Cerebellar nuclear complex (tissue), 1 donor: ENCODE data around the gene CYP4A11.
"Not testable (repeated sequence)": the region's sequence is repeated elsewhere in the genome, so short reads cannot be mapped to it uniquely, and the experiment has no call there.

ENCODE experiments used
- DNase-seq, 2 experiments: peaks; one replicate each; lab custom pipeline; 2025; lab: John Stamatoyannopoulos, UW

Gene CYP4A11, protein sequence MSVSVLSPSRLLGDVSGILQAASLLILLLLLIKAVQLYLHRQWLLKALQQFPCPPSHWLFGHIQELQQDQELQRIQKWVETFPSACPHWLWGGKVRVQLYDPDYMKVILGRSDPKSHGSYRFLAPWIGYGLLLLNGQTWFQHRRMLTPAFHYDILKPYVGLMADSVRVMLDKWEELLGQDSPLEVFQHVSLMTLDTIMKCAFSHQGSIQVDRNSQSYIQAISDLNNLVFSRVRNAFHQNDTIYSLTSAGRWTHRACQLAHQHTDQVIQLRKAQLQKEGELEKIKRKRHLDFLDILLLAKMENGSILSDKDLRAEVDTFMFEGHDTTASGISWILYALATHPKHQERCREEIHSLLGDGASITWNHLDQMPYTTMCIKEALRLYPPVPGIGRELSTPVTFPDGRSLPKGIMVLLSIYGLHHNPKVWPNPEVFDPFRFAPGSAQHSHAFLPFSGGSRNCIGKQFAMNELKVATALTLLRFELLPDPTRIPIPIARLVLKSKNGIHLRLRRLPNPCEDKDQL

GRCh38 chr1:46941135-46941694 is at the start of gene CYP4A11:
TSS of gene CYP4A11 (minus strand) at chr1:46941476. CDS start at chr1:46941433, 43 bp downstream.
- DNase-seq: no peak

DNA sequence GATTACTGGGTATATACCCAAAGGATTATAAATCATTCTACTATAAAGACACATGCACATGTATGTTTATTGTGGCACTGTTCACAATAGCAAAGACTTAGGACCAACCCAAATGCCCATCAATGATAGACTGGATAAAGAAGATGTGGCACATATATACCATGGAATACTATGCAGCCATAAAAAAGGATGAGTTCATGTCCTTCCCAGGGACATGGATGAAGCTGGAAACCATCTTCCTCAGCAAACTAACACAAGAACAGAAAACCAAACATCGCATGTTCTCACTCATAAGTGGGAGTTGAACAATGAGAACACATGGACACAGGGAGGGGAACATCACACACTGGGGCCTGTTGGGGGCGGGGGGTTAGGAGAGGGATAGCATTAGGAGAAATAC is 49.3 kb upstream of the CYP4A11 start:
- DNase-seq: not testable (repeated sequence)

GRCh38 chr1:46983830-46984586 is 42.7 kb upstream of the CYP4A11 start:
- no peak for DNase-seq

DNA sequence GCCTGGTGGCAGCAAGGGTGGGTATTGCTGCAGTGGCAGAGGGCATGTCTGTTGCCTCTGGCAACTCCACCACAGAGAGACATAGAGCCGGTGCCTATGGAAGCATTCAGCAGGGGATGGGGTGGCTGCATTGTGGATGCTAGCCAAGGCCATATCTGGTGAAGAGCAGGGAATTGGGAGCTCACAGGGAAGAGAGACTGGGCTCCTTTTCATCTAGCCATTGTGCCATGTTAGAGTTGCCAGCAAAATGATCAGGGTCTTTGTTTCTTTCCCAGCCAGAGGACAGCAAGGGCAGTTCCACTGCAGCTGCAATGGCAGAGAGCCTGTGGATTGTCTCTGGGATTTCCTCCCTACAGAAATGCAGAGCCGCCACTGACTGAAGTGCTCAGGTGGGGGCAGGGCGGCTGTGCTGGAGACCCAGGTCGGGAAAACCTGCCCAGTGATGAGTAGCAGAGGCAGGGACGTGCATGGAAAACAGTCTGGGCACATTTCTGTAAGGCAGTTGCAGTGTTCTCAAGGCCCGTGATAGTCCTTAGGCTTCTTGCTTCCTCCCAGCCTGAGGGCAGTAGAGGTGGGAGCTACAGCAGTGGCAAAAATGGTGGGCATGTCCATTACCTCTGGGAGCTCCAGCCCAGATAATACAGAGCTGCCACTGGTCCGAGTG is 42.0 kb upstream of the CYP4A11 start:
- DNase-seq: no peak

DNA sequence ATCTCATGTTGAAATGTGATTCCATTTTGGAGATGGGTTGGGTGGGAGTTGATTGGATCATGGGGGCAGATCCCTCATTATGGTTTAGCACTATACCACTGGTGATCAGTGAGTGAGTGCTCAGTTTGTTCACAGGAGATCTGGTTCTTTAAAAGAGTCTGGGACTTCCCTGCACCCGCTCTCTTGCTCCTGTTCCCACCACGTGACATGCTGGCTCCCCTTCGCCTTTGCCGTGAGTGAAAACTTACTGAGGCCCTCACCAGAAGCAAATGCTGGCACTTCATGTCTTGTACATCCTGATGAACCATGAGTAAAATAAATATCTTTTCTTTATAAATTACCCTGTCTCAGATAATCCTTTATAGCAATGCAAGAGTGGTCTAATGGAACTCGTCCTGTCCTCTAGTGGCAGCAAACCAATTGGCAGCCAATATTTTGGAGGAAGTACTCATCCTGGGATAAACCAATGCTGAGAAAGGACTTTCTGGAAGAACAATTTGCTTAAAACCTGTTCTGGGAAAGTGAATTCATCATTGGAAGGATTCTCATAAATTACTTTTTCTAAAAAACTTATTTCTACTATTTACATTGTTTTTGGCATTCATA is 27.8 kb upstream of the CYP4A11 start:
- no peak for DNase-seq

GRCh38 chr1:46962272-46962671 is 21.0 kb upstream of the CYP4A11 start:
- DNase-seq: not testable (repeated sequence)

- no peak for DNase-seq
Observed at GRCh38 chr1:46961066-46961758, 19.9 kb upstream of the CYP4A11 start.

- DNase-seq: no peak
Observed at GRCh38 chr1:46960250-46960649, 19.0 kb upstream of the CYP4A11 start.

GRCh38 chr1:46955116-46955515 is 13.8 kb upstream of the CYP4A11 start:
- not testable (repeated sequence) for DNase-seq

- not testable (repeated sequence) for DNase-seq
Observed at GRCh38 chr1:46953847-46954246, 12.6 kb upstream of the CYP4A11 start.

DNA sequence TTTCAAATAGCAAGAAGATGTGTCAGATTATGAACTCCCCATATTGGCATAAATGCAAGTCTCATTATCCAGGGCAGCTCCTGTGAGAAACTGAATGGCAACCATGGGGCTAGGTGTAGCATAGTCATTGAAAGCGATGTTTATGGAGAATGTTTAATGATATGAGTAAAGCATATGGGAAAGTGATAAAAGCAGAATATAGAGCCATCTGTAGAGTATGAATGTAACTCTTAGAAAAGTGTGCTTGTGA is 8.1 kb upstream of the CYP4A11 start:
- DNase-seq: not testable (repeated sequence)

GRCh38 chr1:46948629-46949416 is 7.5 kb upstream of the CYP4A11 start:
- DNase-seq: no peak

GRCh38 chr1:46947706-46948105 is 6.4 kb upstream of the CYP4A11 start:
- not testable (repeated sequence) for DNase-seq

- no peak for DNase-seq
Observed at GRCh38 chr1:46942086-46942485, 810 bp upstream of the CYP4A11 start.

GRCh38 chr1:46940307-46940706 is 969 bp downstream of the CYP4A11 start:
- DNase-seq: no peak

- DNase-seq: no peak
Observed at GRCh38 chr1:46937270-46937669, 4.0 kb downstream of the CYP4A11 start.

DNA sequence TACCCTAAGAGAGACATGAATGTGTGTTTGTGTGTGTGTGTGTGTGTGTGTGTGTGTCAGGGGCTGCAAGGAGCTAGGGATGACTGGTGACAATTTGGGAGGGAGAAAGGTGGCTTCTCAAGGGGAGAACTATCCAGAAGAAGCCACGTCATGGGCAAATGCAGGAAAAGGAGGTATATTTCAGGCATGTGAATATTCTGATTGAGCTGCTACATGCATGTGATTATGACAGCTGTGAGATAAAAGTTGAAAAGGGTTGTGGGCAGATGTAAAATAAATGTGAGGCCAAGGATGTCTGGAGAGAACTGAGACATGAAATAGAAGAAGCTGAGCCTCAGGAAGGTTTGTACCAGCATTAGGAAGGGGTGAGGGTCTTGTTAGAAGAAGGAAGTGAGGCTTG is 4.5 kb downstream of the CYP4A11 start:
- no peak for DNase-seq

DNA sequence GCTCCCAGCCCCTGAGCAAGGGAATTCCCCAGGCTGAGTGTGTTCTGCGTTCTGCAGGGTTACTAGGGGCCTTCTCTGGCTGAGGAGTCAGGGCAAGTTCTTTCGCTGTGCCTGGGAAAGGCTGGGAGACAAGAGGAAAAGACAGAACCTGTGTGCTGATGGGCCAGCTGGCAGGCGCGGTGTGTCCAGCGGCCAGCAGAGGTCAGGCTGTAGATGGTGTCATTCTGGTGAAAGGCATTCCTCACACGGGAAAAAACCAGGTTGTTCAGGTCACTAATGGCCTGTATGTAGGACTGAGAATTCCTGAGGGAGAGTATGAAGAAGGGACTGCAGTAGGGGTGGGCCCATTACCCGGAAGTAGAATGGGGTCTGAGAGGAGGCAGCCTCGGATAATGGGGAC is 6.4 kb downstream of the CYP4A11 start:
- not testable (repeated sequence) for DNase-seq

- not testable (repeated sequence) for DNase-seq
Observed at GRCh38 chr1:46932020-46932419, 9.3 kb downstream of the CYP4A11 start.

DNA sequence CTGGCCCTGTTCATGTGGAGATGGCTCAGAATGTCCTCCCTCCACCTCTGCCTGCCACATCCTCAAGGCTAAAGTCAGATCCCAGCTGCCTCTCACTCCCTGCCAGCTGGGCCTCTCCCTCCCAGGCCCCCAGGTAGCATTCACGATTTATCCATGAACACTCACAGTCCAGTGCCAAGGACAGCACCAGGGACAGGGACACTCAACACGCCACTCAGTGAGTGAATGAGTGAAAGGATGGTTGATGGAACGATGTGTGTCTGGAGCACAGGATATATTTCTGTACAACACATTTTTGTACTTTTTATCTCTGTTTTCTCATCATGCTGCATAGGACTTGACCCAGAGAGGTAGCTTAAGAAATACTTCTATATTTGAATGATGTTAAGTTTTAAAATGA is 10.1 kb downstream of the CYP4A11 start:
- DNase-seq: no peak
